ENCODE results near the gene QKI.

QKI gene

GRCh38 chr6:163612200-163612599 is 197.7 kb downstream of the QKI start:
- no peak for TF ChIP-seq CTCF (conservative IDR thresholded peaks at IDR 0.05; ENCODE audit: low read length)
- no peak overlapping the region for H3K4me3 ChIP-seq (ENCODE audit: low read length)
- no peak for DNase-seq (ENCODE audit: low read depth)

GRCh38 chr6:163613025-163613424 is 198.5 kb downstream of the QKI start:
- H3K4me3 ChIP-seq (ENCODE audit: low read length) = no peak overlapping the region
- DNase-seq (ENCODE audit: low read depth) = no peak
- TF ChIP-seq CTCF (conservative IDR thresholded peaks at IDR 0.05; ENCODE audit: low read length) = no peak

- H3K4me3 ChIP-seq (ENCODE audit: low read length) = no peak overlapping the region
- no peak for TF ChIP-seq CTCF (conservative IDR thresholded peaks at IDR 0.05; ENCODE audit: low read length)
- DNase-seq (ENCODE audit: low read depth) = no peak
Measured at GRCh38 chr6:163613668-163614067, 199.2 kb downstream of the QKI start.

GRCh38 chr6:163616452-163616851 is 201.9 kb downstream of the QKI start:
- TF ChIP-seq CTCF (conservative IDR thresholded peaks at IDR 0.05; ENCODE audit: low read length) = no peak
- no peak for DNase-seq (ENCODE audit: low read depth)
- no peak overlapping the region for H3K4me3 ChIP-seq (ENCODE audit: low read length)

GRCh38 chr6:163617549-163617948 is 203.0 kb downstream of the QKI start:
- no peak overlapping the region for H3K4me3 ChIP-seq (ENCODE audit: low read length)
- no peak for TF ChIP-seq CTCF (conservative IDR thresholded peaks at IDR 0.05; ENCODE audit: low read length)
- DNase-seq (ENCODE audit: low read depth) = no peak

GRCh38 chr6:163620101-163620500 is 205.6 kb downstream of the QKI start:
- DNase-seq (ENCODE audit: low read depth) = no peak

More at GRCh38 chr6:163620101-163620500, 205.6 kb downstream of the QKI start:
- H3K4me3 ChIP-seq (ENCODE audit: low read length) = no peak overlapping the region
- TF ChIP-seq CTCF (conservative IDR thresholded peaks at IDR 0.05; ENCODE audit: low read length) = no peak
